HG03571 (cell line): Measurements from ENCODE around the gene GPR153.

Source experiments
- ATAC-seq: cut with Tn5 transposase; IDR thresholded peaks from one replicate; pipeline ENCODE4 v1.9.1; 2021; ENCODE audit not compliant: unreplicated experiment

Gene GPR153

DNA sequence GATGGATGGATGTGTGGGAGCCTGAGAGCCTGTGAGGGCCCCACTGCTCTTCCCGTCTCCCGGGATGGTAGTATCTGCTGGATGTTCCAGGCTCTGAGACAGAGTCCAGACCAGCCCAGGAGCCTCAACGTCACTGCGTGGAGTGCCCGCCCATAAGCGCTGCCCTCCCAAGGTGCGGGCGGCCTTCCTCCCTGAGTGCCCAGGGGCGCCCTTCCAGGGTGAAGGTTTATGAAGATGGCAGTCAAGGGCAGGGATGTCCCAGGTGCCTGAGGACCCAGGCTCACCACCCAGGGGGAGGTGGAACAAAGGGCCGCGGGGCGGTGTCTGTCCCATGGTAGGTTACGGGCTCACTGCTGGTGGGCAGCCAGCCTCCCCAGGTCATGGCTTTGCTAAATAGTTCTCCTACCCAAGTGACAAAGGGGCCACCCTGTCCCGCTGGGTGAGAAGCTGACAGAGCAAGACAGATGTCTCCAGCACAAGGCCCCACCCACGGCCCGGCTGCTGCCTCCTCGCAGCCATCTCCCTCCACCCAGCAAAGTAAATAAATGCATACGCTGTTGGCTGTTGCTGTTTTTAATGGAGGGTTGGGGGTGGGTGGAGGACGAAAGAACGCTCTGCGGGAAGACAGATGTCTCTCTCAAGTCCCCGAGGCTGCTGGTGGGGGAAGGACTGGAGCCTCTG lies 9.0 kb upstream of the GPR153 start:
- no peak for ATAC-seq

GRCh38 chr1:6269296-6269695 lies 8.4 kb upstream of the GPR153 start:
- no peak for ATAC-seq

DNA sequence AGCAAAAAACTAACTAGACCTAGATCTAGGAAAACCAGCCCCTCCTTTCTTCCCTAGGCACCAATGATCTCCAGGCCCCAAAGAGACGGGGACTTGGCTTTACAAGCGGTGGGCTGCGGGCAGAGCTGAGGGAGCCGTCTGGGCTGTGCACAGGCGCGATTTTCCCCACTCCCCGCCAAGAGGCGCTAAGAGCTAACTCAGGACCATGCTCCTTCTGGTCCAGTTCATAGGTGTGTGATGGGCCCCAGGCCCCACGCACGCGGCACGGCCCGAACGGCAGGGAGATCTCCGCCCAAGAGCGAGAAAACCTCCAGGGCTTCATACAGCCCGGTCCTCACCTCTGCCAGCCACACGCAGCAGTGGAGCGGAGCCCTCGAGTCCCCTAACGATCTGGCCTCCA lies 7.5 kb upstream of the GPR153 start:
- ATAC-seq = no peak

GRCh38 chr1:6267686-6268322 lies 6.9 kb upstream of the GPR153 start:
- no peak for ATAC-seq

GRCh38 chr1:6266641-6267040 lies 5.7 kb upstream of the GPR153 start:
- ATAC-seq = no peak

GRCh38 chr1:6265151-6265550 lies 4.3 kb upstream of the GPR153 start:
- ATAC-seq = no peak

DNA sequence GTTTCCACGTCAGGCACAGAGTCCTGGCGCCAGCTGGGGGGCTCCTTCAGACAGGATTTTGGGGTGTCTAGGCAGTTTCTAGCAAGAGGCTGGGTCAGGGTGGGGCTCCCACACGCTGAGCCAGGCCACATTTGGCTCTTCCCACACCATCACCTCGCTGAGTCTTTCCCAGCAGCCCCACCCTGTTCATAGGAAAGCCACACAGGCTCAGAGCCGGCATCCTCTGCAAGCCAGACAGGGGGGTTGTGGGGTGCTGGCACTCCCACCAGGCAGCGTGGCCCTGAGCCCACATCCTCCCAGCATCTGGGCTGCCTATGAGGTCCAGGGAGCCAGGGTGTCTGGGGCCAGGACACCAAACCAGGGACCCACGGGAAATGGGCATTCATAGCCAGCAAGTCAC lies 2.8 kb upstream of the GPR153 start:
- no peak for ATAC-seq

- ATAC-seq = no peak
Measured at GRCh38 chr1:6262555-6263420, 1.9 kb upstream of the GPR153 start.

DNA sequence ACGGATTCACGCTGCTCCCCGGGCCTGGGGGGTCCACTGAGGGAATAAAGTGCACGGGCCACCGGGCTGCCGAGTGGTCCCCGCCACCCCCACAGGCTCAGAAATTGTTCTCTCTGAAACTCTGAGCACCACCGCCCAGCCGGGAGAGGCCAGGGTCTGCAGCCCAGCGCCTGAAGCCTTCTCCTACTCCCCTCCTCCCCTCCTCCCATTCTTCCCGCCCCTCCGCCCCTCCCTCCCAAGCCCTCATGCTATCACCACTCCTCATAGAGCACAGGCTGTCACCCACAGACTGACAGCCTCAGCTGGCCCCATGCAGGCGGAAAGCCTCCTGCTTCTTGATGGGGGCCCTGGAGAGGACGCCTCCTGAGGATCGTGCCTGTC lies 707 bp upstream of the GPR153 start:
- ATAC-seq = no peak

- no peak for ATAC-seq
Measured at GRCh38 chr1:6260433-6260934, 414 bp downstream of the GPR153 start.

DNA sequence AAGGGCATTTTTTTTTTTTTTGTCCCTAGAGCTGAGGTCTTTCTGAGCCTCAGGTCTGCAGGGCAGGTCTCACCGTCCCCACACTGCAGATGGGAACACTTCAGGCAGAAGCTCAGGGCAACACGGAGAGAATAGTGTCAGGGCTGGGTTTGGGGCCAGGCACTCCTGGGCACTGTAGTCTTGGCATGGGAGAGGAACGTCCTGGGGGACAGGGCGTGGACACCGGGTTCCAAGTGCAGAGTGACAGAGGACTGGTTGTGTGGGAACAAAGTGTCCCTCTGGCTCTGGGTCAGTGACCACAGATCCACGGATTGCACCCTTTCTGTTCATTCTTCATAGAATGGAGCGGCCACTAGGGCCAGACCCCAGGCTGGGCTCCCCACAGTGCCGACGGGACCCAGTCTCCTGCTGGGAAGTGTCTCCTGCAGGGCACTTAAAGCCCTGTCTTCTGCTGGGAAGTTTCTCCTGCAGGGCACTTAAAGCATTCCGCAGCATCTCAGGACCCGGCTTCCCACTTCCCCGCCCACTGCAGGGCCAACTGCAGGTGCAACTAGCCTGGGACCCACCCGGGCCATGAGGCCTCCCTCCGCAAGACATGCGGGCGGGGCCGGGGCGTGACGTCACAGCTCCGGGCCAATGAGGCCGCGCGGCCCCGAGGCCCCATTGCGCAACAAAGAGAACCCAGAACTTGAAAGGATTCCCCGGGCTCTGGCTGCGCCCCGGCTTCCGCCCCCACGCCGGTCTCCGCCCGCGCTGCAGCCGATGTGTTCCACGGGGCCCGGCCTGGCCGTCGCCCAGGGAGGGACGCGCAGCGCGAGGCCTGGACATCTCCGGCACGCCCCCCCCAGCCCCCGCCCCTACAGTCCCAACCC lies 1.2 kb downstream of the GPR153 start:
- ATAC-seq = peak; percentile 52

DNA sequence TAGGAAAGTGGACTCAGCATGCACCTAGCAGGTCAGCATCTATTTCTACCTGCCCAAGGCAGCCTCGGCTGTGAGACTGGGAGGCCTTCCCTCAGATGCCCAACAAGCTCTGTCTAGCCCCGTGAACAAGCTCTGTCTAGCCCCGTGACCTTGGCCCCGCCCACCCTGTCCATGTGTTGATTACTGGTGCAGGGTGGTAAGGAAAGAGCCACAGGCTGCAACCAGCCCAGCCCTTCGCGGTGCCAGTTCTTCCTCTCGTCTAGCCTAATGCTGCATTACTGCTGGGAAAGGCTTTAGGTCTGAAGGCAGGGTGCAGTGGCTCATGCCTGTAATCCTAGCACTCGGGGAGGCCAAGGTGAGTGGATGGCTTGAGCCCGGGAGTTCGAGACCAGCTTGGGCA lies 2.2 kb downstream of the GPR153 start:
- no peak for ATAC-seq

GRCh38 chr1:6257541-6258069 lies 3.3 kb downstream of the GPR153 start:
- ATAC-seq = no peak

DNA sequence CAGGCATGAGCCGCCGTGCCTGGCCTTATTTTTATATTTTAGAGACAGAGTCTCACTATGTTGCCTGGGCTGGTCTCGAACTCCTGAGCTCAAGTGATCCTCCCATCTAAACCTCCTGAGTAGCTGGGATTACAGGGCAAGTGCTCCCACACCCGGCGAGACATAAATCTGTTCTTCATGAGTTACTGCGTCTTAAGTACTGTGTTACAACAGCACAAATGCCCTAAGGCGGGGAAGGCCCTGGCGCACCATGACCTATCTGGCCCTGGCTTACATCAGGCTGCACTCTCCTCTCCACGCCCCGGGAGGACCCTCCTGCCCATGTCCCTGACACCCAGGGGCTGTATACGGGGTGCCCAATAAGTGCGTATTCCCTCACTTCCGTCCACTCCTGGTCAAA lies 4.3 kb downstream of the GPR153 start:
- no peak for ATAC-seq

DNA sequence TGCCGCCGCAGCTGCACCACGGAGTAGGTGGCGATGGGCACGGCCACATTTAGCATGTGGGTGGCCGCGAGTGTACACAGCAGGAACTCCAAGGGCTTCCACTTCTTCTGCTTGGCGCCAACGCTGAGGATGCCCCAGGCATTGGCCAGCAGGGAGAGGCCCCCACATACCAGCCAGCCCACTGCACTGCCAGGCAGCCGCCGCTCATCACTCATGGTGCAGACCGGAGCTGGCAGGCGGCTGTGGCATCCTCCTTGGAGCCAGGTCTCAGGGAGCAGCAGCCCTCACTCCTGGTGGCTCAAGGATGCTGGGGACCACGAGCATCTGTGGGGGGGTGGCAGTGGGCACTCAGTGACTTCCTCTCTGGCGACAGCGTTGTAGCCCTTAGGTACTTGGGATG lies 6.2 kb downstream of the GPR153 start:
- ATAC-seq = no peak

- no peak for ATAC-seq
Measured at GRCh38 chr1:6253380-6253779, 7.5 kb downstream of the GPR153 start.

DNA sequence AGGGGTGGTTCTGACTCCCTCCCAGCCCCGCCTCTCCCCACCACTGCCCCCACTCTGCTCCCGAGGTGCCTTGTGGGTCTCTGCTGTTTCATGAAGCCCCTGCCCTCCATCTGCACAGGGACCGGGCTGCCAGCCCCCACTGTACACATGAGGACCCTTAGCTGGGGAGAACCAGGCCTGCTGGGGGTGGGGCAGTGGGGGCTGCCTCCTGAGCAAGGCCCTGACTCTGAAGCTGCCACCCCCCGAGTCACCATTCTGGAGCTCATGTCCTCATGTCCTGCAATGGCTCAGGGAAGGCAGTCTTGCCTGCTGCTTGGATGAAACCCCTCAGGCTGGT lies 8.6 kb downstream of the GPR153 start:
- ATAC-seq = no peak

- ATAC-seq = no peak
Measured at GRCh38 chr1:6251681-6252373, 9.1 kb downstream of the GPR153 start.

- no peak for ATAC-seq
Measured at GRCh38 chr1:6251233-6251632, 9.7 kb downstream of the GPR153 start.
